A549 (cell line): ENCODE measurements around the gene NRXN2.

Source experiments
- CHD2 ChIP-seq: fragments of 150-350 bp; IDR thresholded peaks from 2 replicates; pipeline ENCODE4 v1.6.1; 2014; ENCODE audit warnings: low read length; ENCODE audit not compliant: partially characterized antibody
- CHD4 ChIP-seq: fragments of 200-600 bp; sonication (generic); IDR thresholded peaks from 2 replicates; pipeline ENCODE4 v1.6.1; 2016; ENCODE audit warnings: antibody characterized with exemption, mild to moderate bottlenecking, borderline replicate concordance
- CTCF ChIP-seq: fragments of >200 bp; sonication (Bioruptor Twin); formaldehyde crosslinking; IDR thresholded peaks from 3 replicates; pipeline ENCODE4 v1.5.1; 2016
- EP300 ChIP-seq, 2 experiments: fragments of >200 bp; sonication (Bioruptor Twin); formaldehyde crosslinking; IDR thresholded peaks; 2 replicates in 1 of 2; 3 replicates in 1 of 2; pipeline ENCODE4 v1.6.1; 2016 to 2017
- MAFK ChIP-seq: fragments of 450-650 bp; IDR thresholded peaks from 2 replicates; pipeline ENCODE4 v1.6.1; 2014; ENCODE audit not compliant: partially characterized antibody
- MYC ChIP-seq: IDR thresholded peaks from 2 replicates; pipeline ENCODE4 v1.6.1; 2012; ENCODE audit warnings: mild to moderate bottlenecking, inconsistent platforms, low read length, improper control_type of control experiment, borderline replicate concordance
- PHF8 ChIP-seq: fragments of 200-600 bp; sonication (generic); IDR thresholded peaks from 2 replicates; pipeline ENCODE4 v1.6.1; 2016; ENCODE audit warnings: low read depth, mild to moderate bottlenecking, antibody characterized with exemption, moderate library complexity, borderline replicate concordance
- POLR2A ChIP-seq: IDR thresholded peaks from 2 replicates; pipeline ENCODE4 v1.6.1; 2012; ENCODE audit warnings: mild to moderate bottlenecking, low read length
- POLR2AphosphoS2 ChIP-seq: conservative IDR thresholded peaks from 2 replicates; pipeline ENCODE4 v1.6.1; 2012; ENCODE audit warnings: low read length, improper control_type of control experiment, inconsistent platforms
- RAD21 ChIP-seq, 2 experiments: fragments of >200 bp in 1 of 2; sonication (Bioruptor Twin) in 1 of 2; formaldehyde crosslinking in 1 of 2; IDR thresholded peaks in 1 of 2; conservative IDR thresholded peaks in 1 of 2; 2 replicates in 1 of 2; 3 replicates in 1 of 2; pipeline ENCODE4 v1.6.1; 2012 to 2018; ENCODE audit warnings: inconsistent platforms in 1 of 2
- REST ChIP-seq: fragments of 200-600 bp; sonication (generic); IDR thresholded peaks from 2 replicates; pipeline ENCODE4 v1.6.1; 2016; ENCODE audit warnings: antibody characterized with exemption, mild to moderate bottlenecking, moderate library complexity
- RFX5 ChIP-seq: fragments of 450-650 bp; IDR thresholded peaks from 2 replicates; pipeline ENCODE4 v1.7.1; 2014; ENCODE audit warnings: antibody characterized with exemption, mild to moderate bottlenecking, moderate library complexity
- USF2 ChIP-seq: fragments of 450-650 bp; IDR thresholded peaks from 2 replicates; pipeline ENCODE4 v1.6.1; 2014; ENCODE audit warnings: antibody characterized with exemption

- no peak for TF ChIP-seq CTCF
- no peak for TF ChIP-seq MYC
- TF ChIP-seq POLR2A, result no peak
- TF ChIP-seq EP300 (IDR thresholded peaks at IDR 0.05), result no peak
- no peak for TF ChIP-seq CHD4
- TF ChIP-seq REST, result no peak
- TF ChIP-seq CHD2, result no peak
- TF ChIP-seq POLR2AphosphoS2, result no peak
- no peak for TF ChIP-seq RAD21 (conservative IDR thresholded peaks at IDR 0.05 in 1 of 2, IDR thresholded peaks at IDR 0.05 in 1 of 2)
- TF ChIP-seq USF2, result no peak
- no peak for TF ChIP-seq MAFK
- TF ChIP-seq RFX5, result no peak
- no peak for TF ChIP-seq PHF8
These were observed 50.1 kb downstream of the NRXN2 start for GRCh38 chr11:64672875-64673274.
